Pancreas (tissue), 10 donors: Measurements from ENCODE around the gene TACC3. TPM values are rescaled to one million over a fixed set of nuclear protein-coding genes. Genes with fewer than 3 reads are reported as not detected.

Experiments used
- ATAC-seq, 4 donors: fragments of 200-7000 bp; cut with Tn5 transposase; one replicate each; pipeline versions ENCODE4 v1.8.0 to v1.9.1; 2020; ENCODE audit warnings: mild to moderate bottlenecking in 4 of 4, moderate library complexity in 4 of 4
- DNase-seq, 6 donors: peaks; one replicate each; pipeline ENCODE4 v3.0.0-alpha.2; 2020
- FAIRE-seq: peaks from 2 replicates; lab custom pipeline; 2012; peaks lifted over from hg19 to GRCh38; lab: Jason Lieb, UNC
- H3K27ac ChIP-seq, 4 donors: fragments of 200-600 bp; sonication (generic); 1 replicate in 3 of 4; 2 replicates in 1 of 4; pipeline versions ENCODE4 v1.5.0 to v1.8.0; 2020
- H3K27me3 ChIP-seq, 4 donors: fragments of 200-600 bp; one replicate each; pipeline ENCODE4 v1.8.0; 2021
- H3K36me3 ChIP-seq, 3 donors: fragments of 200-600 bp; sonication (generic) in 1 of 3; one replicate each; pipeline versions ENCODE4 v1.5.0 to v1.8.0; 2020 to 2021
- H3K4me1 ChIP-seq, 3 donors: fragments of 200-600 bp; one replicate each; pipeline ENCODE4 v1.8.0; 2021
- H3K4me3 ChIP-seq, 4 donors: fragments of 200-600 bp; sonication (generic) in 2 of 4; one replicate each; pipeline versions ENCODE4 v1.5.0 to v1.8.0; 2020 to 2021
- H3K9me3 ChIP-seq, 4 donors: fragments of 200-600 bp; one replicate each; pipeline ENCODE4 v1.8.0; 2021
- WGBS, 2 donors: extraction: QIAGEN DNeasy Blood & Tissue Kit; methylation state at CpG; one replicate each; pipeline ENCODE4 v1.1.7; 2013; 5-methylcytosine and 5-hydroxymethylcytosine counted together
- intact Hi-C, 3 donors: fragments of 100-400 bp; cut with DNase I; formaldehyde crosslinking; loops; one replicate each; pipeline versions ENCODE4 v1.11.1 to v1.14.2; 2022
- polyA plus RNA-seq, 2 donors: library from polyadenylated mRNA; stranded (reverse); fragments of 200-250 nt; gene quantifications; one replicate each; pipeline ENCODE4 v1.2.3, GENCODE V29; 2013
- total RNA-seq, 6 donors: library from RNA; stranded (reverse); fragmentation: NEBNext Ultra II Directional in 4 of 6; extraction: Animal tissue kit (Norgen Biotek cat#: 25700) in 4 of 6; gene quantifications; one replicate each; pipeline versions ENCODE4 v1.2.1 to v1.2.4, GENCODE V29; 2021 to 2023
- TF ChIP-seq, protein P1 (sequence below), 4 donors: fragments of 200-600 bp; sonication (generic) in 3 of 4; IDR thresholded peaks; one replicate each; pipeline versions ENCODE4 v1.5.0 to v1.8.0; 2021; ENCODE audit warnings: antibody characterized with exemption in 4 of 4
- donor health status: healthy with polysubstance abuse.
- donor health status: DM: no; HTN: no; CAD: no; lungs with moderate emphysema.
- donor health status: DM: no; HTN: no; CAD: no.
- donor health status: control.
- donor health status: control.
- donor health status: Bipolar disorder and iron deficiency.
- donor health status: DM: yes; HTN: yes; CAD: no.
- donor health status: DM: no; HTN: no; CAD: no.
- donor health status: DM: no; HTN: no; CAD: no.
- donor health status: DM: yes; HTN: yes; CAD: no.

Gene TACC3
- 1 to 10 TPM in 5 of 6 donors, under 1 TPM in 1; 0.97 to 4.4 (median 2.4) TPM for total RNA-seq
- polyA plus RNA-seq, result 1 to 10 TPM; 4.0 to 4.8 TPM

- peak; percentile 80 to 92 (median 88) for ATAC-seq
- peak within 1 kb of the TSS; percentile 42 to 71 (median 55) for H3K4me3 ChIP-seq
- TF ChIP-seq, protein P1, sequence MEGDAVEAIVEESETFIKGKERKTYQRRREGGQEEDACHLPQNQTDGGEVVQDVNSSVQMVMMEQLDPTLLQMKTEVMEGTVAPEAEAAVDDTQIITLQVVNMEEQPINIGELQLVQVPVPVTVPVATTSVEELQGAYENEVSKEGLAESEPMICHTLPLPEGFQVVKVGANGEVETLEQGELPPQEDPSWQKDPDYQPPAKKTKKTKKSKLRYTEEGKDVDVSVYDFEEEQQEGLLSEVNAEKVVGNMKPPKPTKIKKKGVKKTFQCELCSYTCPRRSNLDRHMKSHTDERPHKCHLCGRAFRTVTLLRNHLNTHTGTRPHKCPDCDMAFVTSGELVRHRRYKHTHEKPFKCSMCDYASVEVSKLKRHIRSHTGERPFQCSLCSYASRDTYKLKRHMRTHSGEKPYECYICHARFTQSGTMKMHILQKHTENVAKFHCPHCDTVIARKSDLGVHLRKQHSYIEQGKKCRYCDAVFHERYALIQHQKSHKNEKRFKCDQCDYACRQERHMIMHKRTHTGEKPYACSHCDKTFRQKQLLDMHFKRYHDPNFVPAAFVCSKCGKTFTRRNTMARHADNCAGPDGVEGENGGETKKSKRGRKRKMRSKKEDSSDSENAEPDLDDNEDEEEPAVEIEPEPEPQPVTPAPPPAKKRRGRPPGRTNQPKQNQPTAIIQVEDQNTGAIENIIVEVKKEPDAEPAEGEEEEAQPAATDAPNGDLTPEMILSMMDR (IDR thresholded peaks at IDR 0.05), result no peak
- peak; percentile 93 to 99 (median 98) for DNase-seq
- peaks cover 0 to 29% (median 28%) of the 10 kb centered on the region in 3 donors for H3K4me1 ChIP-seq
- FAIRE-seq, result no peak
- WGBS, 2 donors, result 0 to 1% methylated on average over 41 to 83 of the region's 83 CpGs
- no peaks in the 10 kb centered on the region for H3K9me3 ChIP-seq
- H3K27ac ChIP-seq, result peak within 1 kb of the TSS; percentile 77 to 90 (median 81)
- no peaks in the 10 kb centered on the region for H3K27me3 ChIP-seq
- intact Hi-C loops, result no loop called here
- peaks cover 0 to 7% (median 0%) of the 10 kb centered on the region in 3 donors for H3K36me3 ChIP-seq
These were observed at the start of gene TACC3, which contains the start of gene TMEM129 for GRCh38 chr4:1721003-1721665. TACC3 (plus strand) TSS chr4:1721521; CDS start chr4:1723422, 1,901 bp downstream. TMEM129 (minus strand) TSS chr4:1721323; CDS start chr4:1720837, 486 bp downstream.

DNA sequence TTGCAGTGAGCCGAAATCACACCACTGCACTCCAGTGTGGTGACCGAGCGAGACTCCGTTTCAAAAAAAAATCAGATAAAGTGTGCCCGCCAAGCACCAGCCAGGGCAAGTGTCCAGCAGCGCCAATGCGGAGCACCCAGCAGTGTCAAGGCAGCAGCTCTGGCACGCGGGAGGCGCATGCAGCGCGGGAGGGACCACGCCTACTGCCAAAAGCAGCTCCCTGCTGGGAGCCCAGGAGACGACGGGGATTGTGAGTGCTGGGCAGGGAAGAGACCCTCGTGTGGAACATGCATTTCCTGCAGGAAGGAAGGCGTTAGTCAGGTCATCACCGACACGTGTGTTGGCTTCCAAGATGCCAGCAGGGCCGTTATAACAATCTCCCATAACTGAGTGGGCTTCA, 47.6 kb upstream of the TACC3 start:
- ATAC-seq, result no peak
- no peaks in the 10 kb centered on the region for H3K9me3 ChIP-seq
- H3K27me3 ChIP-seq, result no peaks in the 10 kb centered on the region
- intact Hi-C loops, result no loop called here
- TF ChIP-seq, protein P1 (IDR thresholded peaks at IDR 0.05), result no peak
- H3K4me3 ChIP-seq, result no peak overlapping the region
- H3K27ac ChIP-seq, result no peak overlapping the region
- no peak for FAIRE-seq
- no peaks in the 10 kb centered on the region for H3K36me3 ChIP-seq
- no peaks in the 10 kb centered on the region for H3K4me1 ChIP-seq
- DNase-seq, result no peak
- 90 to 92% methylated on average over 20 of the region's 20 CpGs for WGBS, 2 donors

- no peak for FAIRE-seq
- Histone ChIP-seq H3K27ac (no peak overlapping the region), H3K9me3 (no peaks in the 10 kb centered on the region), H3K4me3 (no peak overlapping the region), H3K27me3 (no peaks in the 10 kb centered on the region), H3K36me3 (no peaks in the 10 kb centered on the region), H3K4me1 (no peaks in the 10 kb centered on the region)
- 69 to 70% methylated on average over 9 of the region's 9 CpGs for WGBS, 2 donors
- DNase-seq, result peak in 1 of 6 donors; percentile 15
- TF ChIP-seq, protein P1 (IDR thresholded peaks at IDR 0.05), result no peak
- ATAC-seq, result no peak
- intact Hi-C loops, result no loop called here
These were observed 46.6 kb upstream of the TACC3 start for GRCh38 chr4:1674682-1675081.

DNA sequence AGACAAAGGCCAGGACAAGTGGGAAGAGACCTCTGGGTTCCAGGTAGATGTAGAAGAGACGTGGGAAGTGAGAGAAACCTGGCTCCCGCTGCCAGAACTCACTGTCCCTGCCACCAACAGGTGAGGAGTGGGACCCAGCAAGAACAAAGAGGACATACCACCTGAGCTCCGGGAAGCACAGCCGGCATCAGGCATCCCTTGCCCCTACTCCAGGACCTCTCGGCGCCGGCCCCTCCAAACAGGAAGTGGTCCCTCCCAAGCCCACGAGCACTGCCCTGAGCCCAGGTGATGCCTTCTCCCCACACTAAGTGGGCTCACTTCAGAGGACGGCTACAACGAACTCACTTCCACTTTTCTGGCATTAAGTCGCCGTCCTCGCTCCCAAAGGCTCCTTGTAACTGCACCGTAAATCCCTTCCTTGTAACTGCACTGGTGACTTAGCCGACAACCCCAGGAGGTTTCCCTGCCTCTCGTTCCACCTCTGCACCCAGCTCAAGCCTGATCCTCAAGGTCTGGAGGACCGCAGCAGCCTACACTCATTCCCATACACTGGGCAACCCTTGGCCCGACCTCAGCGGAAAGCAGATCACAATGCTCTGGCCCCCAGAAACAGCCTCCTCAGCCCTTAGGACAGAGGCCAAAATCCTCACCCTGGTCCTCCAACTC, 46.1 kb upstream of the TACC3 start:
- intact Hi-C loops, result no loop called here
- TF ChIP-seq, protein P1 (IDR thresholded peaks at IDR 0.05), result no peak
- H3K27me3 ChIP-seq, result no peaks in the 10 kb centered on the region
- no peaks in the 10 kb centered on the region for H3K4me1 ChIP-seq
- ATAC-seq (no peak), FAIRE-seq (no peak), DNase-seq (peak in 1 of 6 donors; percentile 39)
- WGBS, 2 donors, result 77 to 82% methylated on average over 19 of the region's 19 CpGs
- H3K9me3 ChIP-seq, result no peaks in the 10 kb centered on the region
- H3K4me3 ChIP-seq, result no peak overlapping the region
- no peak overlapping the region for H3K27ac ChIP-seq
- no peaks in the 10 kb centered on the region for H3K36me3 ChIP-seq
